ENCODE results near the gene ACBD4. TPM values are rescaled to one million over a fixed set of nuclear protein-coding genes. Genes with fewer than 3 reads are reported as not detected.
"Not testable (repeated sequence)": the region's sequence is repeated elsewhere in the genome, so short reads cannot be mapped to it uniquely, and the experiment has no call there.

ACBD4 gene
- total RNA-seq, 1 experiment from 2014 or later, result 1.5 TPM

DNA sequence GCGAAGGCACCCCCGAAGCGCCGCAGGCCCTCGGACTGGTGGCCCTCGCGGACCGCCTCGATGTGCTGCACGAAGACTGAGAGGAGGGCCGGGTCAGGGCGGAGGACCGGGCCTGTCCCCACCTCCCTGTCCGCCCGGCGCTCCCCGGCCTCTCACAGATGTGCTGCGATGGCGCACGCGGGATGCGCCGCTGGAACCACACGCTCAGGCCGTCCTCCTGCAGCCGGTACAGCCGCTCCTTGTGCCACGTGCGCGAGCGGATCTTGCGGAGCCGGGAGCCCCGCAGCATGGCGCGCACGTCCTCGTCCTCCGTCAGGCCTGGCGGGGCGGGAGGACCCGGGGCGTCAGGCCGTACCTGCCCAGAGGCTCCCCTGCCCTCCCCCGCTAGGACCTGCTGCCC lies 14.4 kb upstream of the ACBD4 start:
- H3K27me3 ChIP-seq (ENCODE audit: control insufficient read depth, insufficient read depth, low read length), result no peaks in the 10 kb centered on the region
- no peak overlapping the region for H3K4me3 ChIP-seq (ENCODE audit: insufficient read depth, low read depth, low read length)
- peaks cover 1% of the 10 kb centered on the region; the same call in 1 of the 2 replicates for H3K36me3 ChIP-seq (replicated peaks; ENCODE audit: control insufficient read depth, insufficient read depth, low read length)
- DNase-seq, result peak; percentile 73

- no peak overlapping the region for H3K4me3 ChIP-seq (ENCODE audit: insufficient read depth, low read depth, low read length)
- peaks cover 1% of the 10 kb centered on the region; the same call in 1 of the 2 replicates for H3K36me3 ChIP-seq (replicated peaks; ENCODE audit: control insufficient read depth, insufficient read depth, low read length)
- no peak for DNase-seq
- no peaks in the 10 kb centered on the region for H3K27me3 ChIP-seq (ENCODE audit: control insufficient read depth, insufficient read depth, low read length)
These were observed 12.3 kb upstream of the ACBD4 start for GRCh38 chr17:45123076-45123770.

DNA sequence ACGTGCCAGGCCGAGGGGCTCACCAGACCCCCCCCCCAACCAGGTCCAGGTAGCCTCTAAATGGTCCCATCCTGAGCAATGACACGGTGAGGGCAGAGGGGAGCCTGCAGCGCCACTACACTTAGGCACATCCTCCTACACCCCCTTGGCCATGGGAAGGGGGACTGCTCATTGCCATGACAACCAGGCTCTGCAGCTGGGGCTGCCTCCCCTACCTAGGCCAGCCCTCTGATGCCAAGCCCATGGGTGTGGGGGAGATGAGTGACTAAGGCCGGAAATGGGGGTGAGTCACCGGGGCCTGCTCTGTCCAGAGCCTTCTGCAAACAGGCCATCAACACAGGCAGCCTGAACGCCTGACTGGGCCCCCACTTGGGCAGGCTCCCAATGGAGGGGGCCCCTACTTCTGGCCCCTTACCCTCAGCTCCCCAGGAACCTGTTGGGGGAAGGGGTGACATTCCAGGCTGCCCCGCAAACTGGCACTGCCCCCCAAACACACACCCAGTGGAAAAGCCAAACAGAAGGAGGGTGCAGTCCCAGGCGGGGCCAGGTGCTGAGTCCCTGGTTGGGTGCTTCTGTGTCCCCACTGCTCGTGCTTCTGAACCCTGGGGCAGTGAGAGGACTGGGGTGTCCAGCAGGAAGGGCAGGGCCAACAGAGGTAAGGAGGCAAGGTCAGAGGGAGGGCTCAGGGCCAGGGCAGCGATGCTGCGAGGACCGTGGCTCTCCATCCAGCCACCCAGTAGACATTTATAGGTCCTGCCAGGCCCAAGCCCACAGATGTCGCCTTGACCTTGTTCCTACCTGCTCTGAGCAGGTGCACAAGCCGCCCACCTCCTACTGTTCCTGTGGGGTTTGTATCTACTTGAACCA lies 11.3 kb upstream of the ACBD4 start:
- no peak overlapping the region for H3K4me3 ChIP-seq (ENCODE audit: insufficient read depth, low read depth, low read length)
- peaks cover 1% of the 10 kb centered on the region; the same call in 1 of the 2 replicates for H3K36me3 ChIP-seq (replicated peaks; ENCODE audit: control insufficient read depth, insufficient read depth, low read length)
- peak; percentile 63 for DNase-seq
- H3K27me3 ChIP-seq (ENCODE audit: control insufficient read depth, insufficient read depth, low read length), result no peaks in the 10 kb centered on the region

- not testable (repeated sequence) for H3K4me3 ChIP-seq (ENCODE audit: insufficient read depth, low read depth, low read length); H3K36me3 ChIP-seq (replicated peaks; ENCODE audit: control insufficient read depth, insufficient read depth, low read length); H3K27me3 ChIP-seq (ENCODE audit: control insufficient read depth, insufficient read depth, low read length); DNase-seq
These were observed 10.7 kb upstream of the ACBD4 start for GRCh38 chr17:45124797-45125122.

DNA sequence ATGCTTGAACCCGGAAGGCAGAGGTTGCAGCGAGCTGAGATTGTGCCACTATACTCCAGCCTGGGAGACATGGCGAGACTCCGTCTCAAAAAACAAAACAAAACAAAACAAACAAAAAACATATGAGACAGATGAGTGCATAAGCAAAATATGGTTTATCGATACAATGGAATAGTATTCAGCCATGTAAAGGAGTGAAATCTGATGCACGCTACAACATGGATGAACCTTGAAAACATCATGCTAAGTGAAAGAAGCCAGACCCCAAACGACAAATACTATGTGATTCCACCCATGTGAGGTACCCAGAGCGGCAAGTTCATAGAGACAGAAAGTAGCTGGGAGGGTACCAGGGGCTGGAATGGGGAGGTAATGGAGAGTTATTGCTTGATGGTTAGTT lies 10.0 kb upstream of the ACBD4 start:
- no peaks in the 10 kb centered on the region for H3K36me3 ChIP-seq (replicated peaks; ENCODE audit: control insufficient read depth, insufficient read depth, low read length)
- no peaks in the 10 kb centered on the region for H3K27me3 ChIP-seq (ENCODE audit: control insufficient read depth, insufficient read depth, low read length)

DNA sequence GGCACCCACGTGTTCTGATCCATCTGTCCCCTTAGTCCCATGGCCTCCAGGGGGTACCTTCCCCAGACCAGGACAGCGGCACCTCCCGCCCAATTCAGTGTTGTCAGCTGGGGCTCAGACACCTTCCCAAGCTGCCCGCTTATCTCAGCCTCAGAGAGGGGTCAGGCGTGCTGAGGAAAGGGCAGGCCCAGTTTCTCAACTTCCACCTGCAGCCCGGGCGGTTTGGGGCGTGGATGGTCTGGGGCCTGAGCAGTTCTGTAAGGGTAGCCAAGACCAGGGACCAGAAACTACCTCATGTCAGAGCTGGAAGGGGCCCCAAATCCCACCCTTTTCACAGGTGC lies 8.3 kb upstream of the ACBD4 start:
- Histone ChIP-seq H3K4me3 (ENCODE audit: insufficient read depth, low read depth, low read length) (no peak overlapping the region), H3K36me3 (replicated peaks; ENCODE audit: control insufficient read depth, insufficient read depth, low read length) (no peaks in the 10 kb centered on the region), H3K27me3 (ENCODE audit: control insufficient read depth, insufficient read depth, low read length) (no peaks in the 10 kb centered on the region)
- DNase-seq, result no peak

More for the DNA sequence above, 10.0 kb upstream of the ACBD4 start:
- DNase-seq, result no peak
- H3K4me3 ChIP-seq (ENCODE audit: insufficient read depth, low read depth, low read length), result no peak overlapping the region

- Histone ChIP-seq H3K4me3 (ENCODE audit: insufficient read depth, low read depth, low read length) (no peak overlapping the region), H3K27me3 (ENCODE audit: control insufficient read depth, insufficient read depth, low read length) (no peaks in the 10 kb centered on the region), H3K36me3 (replicated peaks; ENCODE audit: control insufficient read depth, insufficient read depth, low read length) (no peaks in the 10 kb centered on the region)
- DNase-seq, result peak; percentile 69
These were observed 7.8 kb upstream of the ACBD4 start for GRCh38 chr17:45127548-45128300.

DNA sequence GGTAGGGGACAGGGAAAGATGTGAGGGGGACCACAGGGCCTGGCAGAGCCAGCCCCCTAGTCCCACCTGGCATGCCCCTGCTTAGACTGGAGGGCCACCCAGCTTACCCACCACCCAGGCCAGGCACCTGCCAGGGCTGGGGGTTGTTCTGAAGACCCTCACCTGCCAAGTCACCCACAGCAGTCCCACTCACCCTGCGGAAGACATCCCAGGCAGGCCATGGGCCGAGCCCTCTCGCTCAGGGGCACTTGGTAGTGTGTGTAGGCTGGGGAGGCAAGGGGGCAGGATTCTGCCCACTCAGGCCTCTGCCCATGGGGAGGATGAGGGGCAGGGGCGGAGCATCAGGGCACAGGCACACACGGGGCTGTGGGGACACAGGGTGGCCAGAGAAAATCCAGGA lies 7.2 kb upstream of the ACBD4 start:
- H3K4me3 ChIP-seq (ENCODE audit: insufficient read depth, low read depth, low read length), result no peak overlapping the region
- no peaks in the 10 kb centered on the region for H3K27me3 ChIP-seq (ENCODE audit: control insufficient read depth, insufficient read depth, low read length)
- no peaks in the 10 kb centered on the region for H3K36me3 ChIP-seq (replicated peaks; ENCODE audit: control insufficient read depth, insufficient read depth, low read length)
- no peak for DNase-seq

GRCh38 chr17:45128989-45129388 lies 6.5 kb upstream of the ACBD4 start:
- H3K36me3 ChIP-seq (replicated peaks; ENCODE audit: control insufficient read depth, insufficient read depth, low read length), result no peaks in the 10 kb centered on the region

DNA sequence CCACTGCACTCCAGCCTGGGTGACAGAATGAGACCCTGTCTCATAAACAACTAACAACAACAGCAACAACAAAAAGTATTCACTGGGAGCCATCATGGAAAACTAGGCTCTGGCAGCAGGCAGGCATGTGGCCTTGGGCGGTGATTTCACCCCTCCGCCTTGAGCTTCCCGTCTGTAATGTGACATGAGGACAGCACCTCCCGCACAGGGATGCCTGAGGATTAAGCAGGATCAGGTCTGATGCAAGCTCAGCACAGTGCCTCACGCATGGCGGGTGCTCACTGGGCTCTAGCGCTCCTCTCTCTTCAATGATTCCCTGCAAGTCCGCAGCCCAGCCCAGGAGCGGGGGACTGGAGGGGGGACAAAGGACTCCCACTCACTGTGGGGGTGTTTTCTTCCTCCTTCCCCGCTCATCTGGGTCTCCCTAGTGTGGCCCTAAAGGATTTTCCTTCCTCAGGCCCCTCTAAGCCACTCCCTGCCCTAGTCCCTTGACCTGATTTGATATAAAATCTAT lies 6.0 kb upstream of the ACBD4 start:
- no peaks in the 10 kb centered on the region for H3K27me3 ChIP-seq (ENCODE audit: control insufficient read depth, insufficient read depth, low read length)
- no peaks in the 10 kb centered on the region for H3K36me3 ChIP-seq (replicated peaks; ENCODE audit: control insufficient read depth, insufficient read depth, low read length)
- DNase-seq, result peak; percentile 64
- no peak overlapping the region for H3K4me3 ChIP-seq (ENCODE audit: insufficient read depth, low read depth, low read length)

More at GRCh38 chr17:45128989-45129388, 6.5 kb upstream of the ACBD4 start:
- H3K27me3 ChIP-seq (ENCODE audit: control insufficient read depth, insufficient read depth, low read length), result no peaks in the 10 kb centered on the region
- H3K4me3 ChIP-seq (ENCODE audit: insufficient read depth, low read depth, low read length), result no peak overlapping the region
- no peak for DNase-seq

DNA sequence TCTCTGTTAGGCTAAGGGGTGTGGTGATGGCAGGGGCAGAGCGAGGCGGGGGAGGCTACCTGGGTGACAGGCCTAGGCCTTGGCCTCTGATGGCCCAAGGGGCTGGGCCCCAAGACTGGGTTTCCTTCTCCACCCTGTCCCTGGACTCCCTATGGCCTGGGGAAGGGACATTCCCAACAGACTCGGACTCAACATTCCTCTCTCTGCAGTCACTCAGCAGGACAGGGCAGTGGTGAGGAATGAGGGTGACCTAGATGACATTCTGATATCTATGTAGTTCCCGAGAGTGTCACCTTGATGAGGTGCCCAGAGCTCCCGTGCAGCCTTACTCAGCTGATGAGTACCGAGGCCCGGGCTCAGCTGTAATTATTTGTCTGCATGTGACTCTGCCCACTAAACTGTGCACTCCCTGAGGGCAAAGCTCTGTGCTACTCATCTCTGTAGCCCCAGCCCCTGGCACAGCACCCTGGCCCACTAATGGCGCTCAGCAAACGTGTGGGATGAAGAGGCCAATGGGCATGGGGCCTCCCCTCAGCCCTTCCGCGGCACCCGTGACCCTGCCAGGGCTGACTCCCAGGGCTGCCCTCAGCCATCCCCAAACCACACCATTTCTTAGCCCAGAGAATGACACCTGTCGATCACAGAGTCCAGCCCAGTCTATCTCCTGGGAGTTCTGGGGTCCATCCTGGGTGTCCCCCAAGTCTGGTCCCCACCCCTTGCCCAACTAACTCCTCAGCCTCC lies 5.4 kb upstream of the ACBD4 start:
- H3K36me3 ChIP-seq (replicated peaks; ENCODE audit: control insufficient read depth, insufficient read depth, low read length), result no peaks in the 10 kb centered on the region
- no peaks in the 10 kb centered on the region for H3K27me3 ChIP-seq (ENCODE audit: control insufficient read depth, insufficient read depth, low read length)
- H3K4me3 ChIP-seq (ENCODE audit: insufficient read depth, low read depth, low read length), result no peak overlapping the region
- peak; percentile 55 for DNase-seq

DNA sequence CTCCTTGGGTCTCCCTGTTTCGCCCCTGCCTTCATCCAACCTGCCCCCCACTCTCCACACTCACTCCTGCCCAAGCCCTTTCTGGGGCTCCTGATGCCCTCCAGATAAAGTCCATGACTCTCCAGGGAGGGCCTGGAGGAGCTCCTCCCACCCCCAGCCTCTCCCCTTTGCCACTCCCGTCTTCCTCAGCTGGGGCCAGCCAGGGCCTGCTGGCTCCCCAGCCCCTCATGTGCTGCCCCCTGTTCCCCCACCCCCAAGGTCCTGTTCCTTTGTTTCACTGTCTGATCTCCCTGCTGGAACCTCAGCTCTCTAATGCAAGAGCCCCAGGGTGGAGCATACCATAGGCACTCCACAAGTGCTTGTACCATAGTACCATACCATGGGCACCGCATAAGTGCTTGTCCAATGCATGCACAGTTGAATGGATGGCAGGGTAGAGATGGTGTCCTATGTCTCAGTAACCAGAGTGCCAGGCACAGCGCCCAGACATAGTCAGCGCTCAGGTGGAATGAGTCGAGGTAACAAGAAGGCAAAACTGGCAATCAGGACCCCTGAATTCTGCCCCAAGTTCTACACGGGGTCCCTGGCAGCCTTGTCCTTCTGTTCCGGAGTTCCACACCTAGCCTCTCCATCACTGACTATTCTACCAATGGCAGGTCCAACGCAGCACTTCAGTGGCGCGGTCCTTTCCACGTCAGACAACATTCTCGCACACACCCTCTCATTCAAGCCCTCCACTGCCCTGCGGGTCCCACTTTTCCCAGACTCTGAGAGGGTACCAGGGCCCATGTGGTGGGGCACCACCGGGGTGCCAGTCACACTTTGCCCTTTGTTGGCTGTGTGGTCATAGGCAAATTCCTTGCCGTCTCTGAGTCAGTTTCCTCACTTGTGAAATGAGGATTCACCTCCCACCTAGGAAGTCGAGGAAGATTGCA lies 4.5 kb upstream of the ACBD4 start:
- Histone ChIP-seq H3K27me3 (ENCODE audit: control insufficient read depth, insufficient read depth, low read length) (no peaks in the 10 kb centered on the region), H3K36me3 (replicated peaks; ENCODE audit: control insufficient read depth, insufficient read depth, low read length) (no peaks in the 10 kb centered on the region), H3K4me3 (ENCODE audit: insufficient read depth, low read depth, low read length) (no peak overlapping the region)
- DNase-seq, result peak; percentile 60

GRCh38 chr17:45131616-45132319 lies 3.7 kb upstream of the ACBD4 start:
- DNase-seq, result peak; percentile 94
- H3K36me3 ChIP-seq (replicated peaks; ENCODE audit: control insufficient read depth, insufficient read depth, low read length), result no peaks in the 10 kb centered on the region; the same call in 1 of the 2 replicates
- H3K4me3 ChIP-seq (ENCODE audit: insufficient read depth, low read depth, low read length), result peak overlapping the region; percentile 76
- H3K27me3 ChIP-seq (ENCODE audit: control insufficient read depth, insufficient read depth, low read length), result no peaks in the 10 kb centered on the region

Measured in H7 (cell line).